Right lobe of liver (tissue), 6 donors: ENCODE results near the gene ZER1. TPM values are rescaled to one million over a fixed set of nuclear protein-coding genes. Genes with fewer than 3 reads are reported as not detected.

ENCODE experiments used
- ATAC-seq, 4 donors: fragments of 200-7000 bp; cut with Tn5 transposase; one replicate each; pipeline ENCODE4 v1.9.1; 2020; ENCODE audit warnings: mild to moderate bottlenecking in 4 of 4, moderate library complexity in 4 of 4
- DNase-seq, 3 donors: peaks; one replicate each; pipeline ENCODE4 v3.0.0-alpha.2; 2020
- H3K27ac ChIP-seq, 3 donors: fragments of 200-600 bp; one replicate each; pipeline ENCODE4 v1.8.0; 2022
- H3K27me3 ChIP-seq, 2 donors: fragments of 200-600 bp; one replicate each; pipeline ENCODE4 v1.8.0; 2022
- H3K36me3 ChIP-seq, 4 donors: fragments of 200-600 bp; sonication (generic) in 1 of 4; one replicate each; pipeline versions ENCODE4 v1.5.1 to v1.8.0; 2017 to 2022; ENCODE audit warnings: control low read depth in 1 of 4
- H3K4me1 ChIP-seq, 4 donors: fragments of 200-600 bp; sonication (generic) in 1 of 4; one replicate each; pipeline versions ENCODE4 v1.5.1 to v1.8.0; 2017 to 2022; ENCODE audit warnings: control low read depth in 1 of 4
- H3K4me3 ChIP-seq, 3 donors: fragments of 200-600 bp; one replicate each; pipeline ENCODE4 v1.8.0; 2022
- H3K9me3 ChIP-seq, 4 donors: fragments of 200-600 bp; sonication (generic) in 1 of 4; one replicate each; pipeline versions ENCODE4 v1.5.1 to v1.8.0; 2017 to 2022; ENCODE audit warnings: control low read depth in 1 of 4
- CTCF ChIP-seq, 4 donors: fragments of 200-600 bp in 3 of 4; fragments of 450-650 bp in 1 of 4; IDR thresholded peaks; one replicate each; pipeline versions ENCODE4 v1.5.1 to v1.8.0; 2016 to 2022; ENCODE audit warnings: antibody characterized with exemption in 4 of 4, mild to moderate bottlenecking in 2 of 4
- POLR2A ChIP-seq: fragments of 450-650 bp; IDR thresholded peaks from one replicate; pipeline ENCODE4 v1.6.1; 2017; ENCODE audit warnings: antibody characterized with exemption, mild to moderate bottlenecking
- WGBS: methylation state at CpG from one replicate; pipeline ENCODE4 v1.1.6; 2018; ENCODE audit warnings: low coverage, low lambda C conversion rate; ENCODE audit not compliant: insufficient coverage; ENCODE audit errors: missing lambda C conversion rate; 5-methylcytosine and 5-hydroxymethylcytosine counted together
- intact Hi-C, 2 donors: fragments of 100-400 bp; cut with DNase I; formaldehyde crosslinking; loops; one replicate each; pipeline versions ENCODE4 v1.11.2 to v1.14.1; 2022
- total RNA-seq, 6 experiments: library from RNA; depleted of rRNA in 2 of 6; stranded (reverse); fragments of >200 nt in 2 of 6; fragmentation: NEBNext Ultra II Directional in 3 of 6; extraction: Animal tissue kit (Norgen Biotek cat#: 25700) in 3 of 6; gene quantifications; one replicate each; pipeline versions ENCODE4 v1.1.0 to v1.2.4, GENCODE V29; 2016 to 2023
- donor health status: DM: no; HTN: yes; CAD: no.
- donor health status: DM: no; HTN: no; CAD: no.
- donor health status: DM: no; HTN: no; CAD: no.
- donor health status: DM: no; HTN: yes; CAD: no.
- donor health status: DM: no; HTN: yes; CAD: no.

ZER1 gene
- total RNA-seq, 6 experiments from 2014 or later = 13.4 to 21.8 (median 16.0) TPM

GRCh38 chr9:128729302-128729701 is 42.4 kb downstream of the ZER1 start:
- ATAC-seq (no peak), DNase-seq (no peak)
- peaks cover 0 to 5% (median 2%) of the 10 kb centered on the region in 4 donors for H3K4me1 ChIP-seq
- H3K4me3 ChIP-seq = no peak overlapping the region
- TF ChIP-seq POLR2A (no peak), CTCF (IDR thresholded peaks at IDR 0.05) (no peak)
- H3K27ac ChIP-seq = no peak overlapping the region
- WGBS = 80% methylated on average over 1 of the region's 5 CpGs
- H3K36me3 ChIP-seq = peaks cover 0 to 13% (median 7%) of the 10 kb centered on the region in 4 donors
- no peaks in the 10 kb centered on the region for H3K27me3 ChIP-seq
- intact Hi-C loops = no loop called here
- no peaks in the 10 kb centered on the region for H3K9me3 ChIP-seq

GRCh38 chr9:128728298-128728697 is 43.4 kb downstream of the ZER1 start:
- Histone ChIP-seq H3K27ac (no peak overlapping the region), H3K36me3 (peaks cover 0 to 13% (median 5%) of the 10 kb centered on the region in 4 donors), H3K27me3 (no peaks in the 10 kb centered on the region), H3K4me3 (no peak overlapping the region), H3K4me1 (peaks cover 0 to 6% (median 3%) of the 10 kb centered on the region in 4 donors), H3K9me3 (no peaks in the 10 kb centered on the region)
- no peak for ATAC-seq
- no peak for TF ChIP-seq CTCF (IDR thresholded peaks at IDR 0.05)
- no peak for TF ChIP-seq POLR2A
- no peak for DNase-seq
- intact Hi-C loops = no loop called here
- 58% methylated on average over 6 of the region's 7 CpGs for WGBS

GRCh38 chr9:128727640-128728248 is 44.0 kb downstream of the ZER1 start:
- H3K4me1 ChIP-seq = peaks cover 0 to 6% (median 3%) of the 10 kb centered on the region in 4 donors
- H3K27ac ChIP-seq = no peak overlapping the region
- no peak overlapping the region for H3K4me3 ChIP-seq
- no peak for TF ChIP-seq POLR2A
- no peak for TF ChIP-seq CTCF (IDR thresholded peaks at IDR 0.05)
- H3K9me3 ChIP-seq = no peaks in the 10 kb centered on the region
- intact Hi-C loops = no loop called here
- ATAC-seq (no peak), DNase-seq (no peak)
- H3K36me3 ChIP-seq = peaks cover 0 to 13% (median 5%) of the 10 kb centered on the region in 4 donors
- 83% methylated on average over 2 of the region's 5 CpGs for WGBS
- H3K27me3 ChIP-seq = no peaks in the 10 kb centered on the region

GRCh38 chr9:128724744-128725211 is 46.9 kb downstream of the ZER1 start:
- Histone ChIP-seq H3K9me3 (no peaks in the 10 kb centered on the region), H3K4me3 (peak overlapping the region; percentile 60 to 84 (median 65)), H3K4me1 (peaks cover 0 to 6% (median 3%) of the 10 kb centered on the region in 4 donors), H3K27me3 (no peaks in the 10 kb centered on the region), H3K36me3 (no peaks in the 10 kb centered on the region), H3K27ac (peak overlapping the region; percentile 16 to 49 (median 45))
- intact Hi-C loops = no loop called here
- ATAC-seq (peak; percentile 39 to 54 (median 48)), DNase-seq (peak; percentile 72 to 75 (median 74))
- 35% methylated on average over 7 of the region's 10 CpGs for WGBS
- TF ChIP-seq POLR2A (no peak), CTCF (IDR thresholded peaks at IDR 0.05) (no peak)
